Measurements from ENCODE around the gene DGUOK.
A peak's percentile ranks its signal among the peaks of the same experiment; 100 is the strongest.

DGUOK gene

GRCh38 chr2:73896362-73897239 is 30.1 kb upstream of the DGUOK start:
- WGBS, result 69% methylated on average over 14 of the region's 15 CpGs
- peaks cover 16% of the 10 kb centered on the region for H3K79me1 ChIP-seq (replicated peaks; ENCODE audit: low read length, poor library complexity, severe bottlenecking)
- H3K4me1 ChIP-seq (ENCODE audit: control insufficient read depth, insufficient read depth, low read depth, low read length), result peaks cover 26% of the 10 kb centered on the region
- peaks cover 0 to 73% of the 10 kb centered on the region in 2 experiments for H3K27me3 ChIP-seq (ENCODE audit: control insufficient read depth in 1 of 2, insufficient read depth in 1 of 2, low read length in 2 of 2)
- H3K36me3 ChIP-seq (ENCODE audit: control insufficient read depth in 1 of 2, insufficient read depth in 2 of 2, low read depth in 1 of 2, low read length in 2 of 2), result peaks cover 0 to 6% of the 10 kb centered on the region in 2 experiments
- H3K4ac ChIP-seq (ENCODE audit: low read depth in 1 of 2, low read length in 2 of 2), result no peak overlapping the region
- H4K91ac ChIP-seq (ENCODE audit: low read length), result no peak overlapping the region
- peak overlapping the region; percentile 44 for H3K9ac ChIP-seq (ENCODE audit: low read length)
- H3K14ac ChIP-seq (ENCODE audit: low read length in 2 of 2), result no peak overlapping the region
- no peak overlapping the region for H2BK15ac ChIP-seq (ENCODE audit: low read depth, poor library complexity, severe bottlenecking)
- no peak overlapping the region for H2BK12ac ChIP-seq (ENCODE audit: low read length in 2 of 2)
- H3K18ac ChIP-seq (ENCODE audit: low read depth in 1 of 2, low read length in 2 of 2), result no peak overlapping the region
- H3K4me2 ChIP-seq (ENCODE audit: low read length, poor library complexity, severe bottlenecking), result no peak overlapping the region
- H4K8ac ChIP-seq (ENCODE audit: low read length), result no peak overlapping the region
- H2BK120ac ChIP-seq (ENCODE audit: low read depth, low read length), result no peak overlapping the region
- H2BK5ac ChIP-seq (ENCODE audit: low read depth, low read length, poor library complexity, severe bottlenecking), result no peak overlapping the region
- peak; percentile 18 for DNase-seq
- peak overlapping the region; percentile 11 for H3K27ac ChIP-seq (ENCODE audit: low read length, poor library complexity, severe bottlenecking)
- no peak overlapping the region for H3K23ac ChIP-seq (ENCODE audit: low read length in 2 of 2)
- peak overlapping the region in 1 of 2 experiments; percentile 22 for H3K4me3 ChIP-seq (ENCODE audit: insufficient read depth in 1 of 2, low read depth in 1 of 2, low read length in 2 of 2)
- H2AK5ac ChIP-seq (ENCODE audit: low read length, severe bottlenecking), result peak overlapping the region; percentile 34
- H2AFZ ChIP-seq (ENCODE audit: low read depth, low read length), result no peak overlapping the region
- no peaks in the 10 kb centered on the region for H3K9me3 ChIP-seq (ENCODE audit: control insufficient read depth, low read length)

- no peak overlapping the region for H2BK120ac ChIP-seq (ENCODE audit: low read depth, low read length)
- no peak overlapping the region for H4K8ac ChIP-seq (ENCODE audit: low read length)
- no peak overlapping the region for H3K18ac ChIP-seq (ENCODE audit: low read depth in 1 of 2, low read length in 2 of 2)
- no peak overlapping the region for H3K9ac ChIP-seq (ENCODE audit: low read length)
- H2BK15ac ChIP-seq (ENCODE audit: low read depth, poor library complexity, severe bottlenecking), result no peak overlapping the region
- peaks cover 0 to 7% of the 10 kb centered on the region in 2 experiments for H3K36me3 ChIP-seq (ENCODE audit: control insufficient read depth in 1 of 2, insufficient read depth in 2 of 2, low read depth in 1 of 2, low read length in 2 of 2)
- H2AK5ac ChIP-seq (ENCODE audit: low read length, severe bottlenecking), result peak overlapping the region; percentile 70
- no peak overlapping the region for H2AFZ ChIP-seq (ENCODE audit: low read depth, low read length)
- no peak overlapping the region for H4K91ac ChIP-seq (ENCODE audit: low read length)
- WGBS, result 84% methylated on average over 4 of the region's 4 CpGs
- no peak overlapping the region for H3K27ac ChIP-seq (ENCODE audit: low read length, poor library complexity, severe bottlenecking)
- H2BK12ac ChIP-seq (ENCODE audit: low read length in 2 of 2), result no peak overlapping the region
- H3K23ac ChIP-seq (ENCODE audit: low read length in 2 of 2), result no peak overlapping the region
- peaks cover 16% of the 10 kb centered on the region for H3K79me1 ChIP-seq (replicated peaks; ENCODE audit: low read length, poor library complexity, severe bottlenecking)
- H3K4me2 ChIP-seq (ENCODE audit: low read length, poor library complexity, severe bottlenecking), result no peak overlapping the region
- H3K4me3 ChIP-seq (ENCODE audit: insufficient read depth in 1 of 2, low read depth in 1 of 2, low read length in 2 of 2), result peak overlapping the region; percentile 2 to 15
- DNase-seq, result no peak
- H3K4ac ChIP-seq (ENCODE audit: low read depth in 1 of 2, low read length in 2 of 2), result no peak overlapping the region
- H3K27me3 ChIP-seq (ENCODE audit: control insufficient read depth in 1 of 2, insufficient read depth in 1 of 2, low read length in 2 of 2), result peaks cover 0 to 73% of the 10 kb centered on the region in 2 experiments
- H2BK5ac ChIP-seq (ENCODE audit: low read depth, low read length, poor library complexity, severe bottlenecking), result no peak overlapping the region
- no peaks in the 10 kb centered on the region for H3K9me3 ChIP-seq (ENCODE audit: control insufficient read depth, low read length)
- peaks cover 26% of the 10 kb centered on the region for H3K4me1 ChIP-seq (ENCODE audit: control insufficient read depth, insufficient read depth, low read depth, low read length)
- H3K14ac ChIP-seq (ENCODE audit: low read length in 2 of 2), result no peak overlapping the region
These were observed 29.5 kb upstream of the DGUOK start for GRCh38 chr2:73897240-73897583.

DNA sequence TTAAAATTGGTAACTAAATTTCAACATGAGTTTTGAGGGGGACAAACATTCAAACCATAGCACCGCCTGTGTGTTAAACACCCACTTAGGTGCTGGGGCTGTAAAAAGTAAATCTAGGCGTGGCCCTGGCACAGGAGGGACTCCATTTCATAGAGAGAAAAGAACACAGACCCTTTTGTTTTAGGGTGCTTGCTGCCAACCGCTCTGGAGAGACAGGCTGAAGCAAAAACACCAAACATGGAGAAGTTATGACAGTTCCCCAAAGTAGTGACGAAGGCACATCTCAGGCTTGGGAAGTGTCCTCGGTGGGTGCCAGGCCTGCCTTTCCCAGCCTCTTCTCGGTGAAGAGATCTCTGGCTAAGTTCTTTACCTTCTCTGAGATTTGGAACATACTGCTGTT is 28.7 kb upstream of the DGUOK start:
- Histone ChIP-seq H3K23ac (ENCODE audit: low read length in 2 of 2) (no peak overlapping the region), H3K79me1 (replicated peaks; ENCODE audit: low read length, poor library complexity, severe bottlenecking) (peaks cover 16% of the 10 kb centered on the region), H4K91ac (ENCODE audit: low read length) (no peak overlapping the region), H2BK5ac (ENCODE audit: low read depth, low read length, poor library complexity, severe bottlenecking) (no peak overlapping the region), H2BK12ac (ENCODE audit: low read length in 2 of 2) (no peak overlapping the region), H3K4me3 (ENCODE audit: insufficient read depth in 1 of 2, low read depth in 1 of 2, low read length in 2 of 2) (no peak overlapping the region), H3K27me3 (ENCODE audit: control insufficient read depth in 1 of 2, insufficient read depth in 1 of 2, low read length in 2 of 2) (peaks cover 0 to 73% of the 10 kb centered on the region in 2 experiments), H3K36me3 (ENCODE audit: control insufficient read depth in 1 of 2, insufficient read depth in 2 of 2, low read depth in 1 of 2, low read length in 2 of 2) (peaks cover 0 to 12% of the 10 kb centered on the region in 2 experiments), H2AK5ac (ENCODE audit: low read length, severe bottlenecking) (no peak overlapping the region), H3K9ac (ENCODE audit: low read length) (no peak overlapping the region), H2AFZ (ENCODE audit: low read depth, low read length) (no peak overlapping the region), H4K8ac (ENCODE audit: low read length) (no peak overlapping the region), H2BK120ac (ENCODE audit: low read depth, low read length) (no peak overlapping the region), H3K4ac (ENCODE audit: low read depth in 1 of 2, low read length in 2 of 2) (no peak overlapping the region), H3K27ac (ENCODE audit: low read length, poor library complexity, severe bottlenecking) (no peak overlapping the region), H3K9me3 (ENCODE audit: control insufficient read depth, low read length) (no peaks in the 10 kb centered on the region), H3K4me2 (ENCODE audit: low read length, poor library complexity, severe bottlenecking) (no peak overlapping the region), H3K4me1 (ENCODE audit: control insufficient read depth, insufficient read depth, low read depth, low read length) (peaks cover 21% of the 10 kb centered on the region), H2BK15ac (ENCODE audit: low read depth, poor library complexity, severe bottlenecking) (no peak overlapping the region), H3K14ac (ENCODE audit: low read length in 2 of 2) (no peak overlapping the region), H3K18ac (ENCODE audit: low read depth in 1 of 2, low read length in 2 of 2) (no peak overlapping the region)
- 78% methylated on average over 6 of the region's 6 CpGs for WGBS
- DNase-seq, result no peak

GRCh38 chr2:73899801-73900336 is 26.8 kb upstream of the DGUOK start:
- H3K4me1 ChIP-seq (ENCODE audit: control insufficient read depth, insufficient read depth, low read depth, low read length), result peaks cover 10% of the 10 kb centered on the region
- peaks cover 6% of the 10 kb centered on the region for H3K79me1 ChIP-seq (replicated peaks; ENCODE audit: low read length, poor library complexity, severe bottlenecking)
- H2BK5ac ChIP-seq (ENCODE audit: low read depth, low read length, poor library complexity, severe bottlenecking), result no peak overlapping the region
- no peak overlapping the region for H4K8ac ChIP-seq (ENCODE audit: low read length)
- H2BK120ac ChIP-seq (ENCODE audit: low read depth, low read length), result no peak overlapping the region
- H3K4me2 ChIP-seq (ENCODE audit: low read length, poor library complexity, severe bottlenecking), result no peak overlapping the region
- H3K27ac ChIP-seq (ENCODE audit: low read length, poor library complexity, severe bottlenecking), result no peak overlapping the region
- no peak overlapping the region for H4K91ac ChIP-seq (ENCODE audit: low read length)
- H3K23ac ChIP-seq (ENCODE audit: low read length in 2 of 2), result no peak overlapping the region
- H2AK5ac ChIP-seq (ENCODE audit: low read length, severe bottlenecking), result no peak overlapping the region
- no peak overlapping the region for H3K9ac ChIP-seq (ENCODE audit: low read length)
- no peak for DNase-seq
- no peak overlapping the region for H3K4me3 ChIP-seq (ENCODE audit: insufficient read depth in 1 of 2, low read depth in 1 of 2, low read length in 2 of 2)
- peaks cover 0 to 12% of the 10 kb centered on the region in 2 experiments for H3K36me3 ChIP-seq (ENCODE audit: control insufficient read depth in 1 of 2, insufficient read depth in 2 of 2, low read depth in 1 of 2, low read length in 2 of 2)
- no peaks in the 10 kb centered on the region for H3K9me3 ChIP-seq (ENCODE audit: control insufficient read depth, low read length)
- H2BK15ac ChIP-seq (ENCODE audit: low read depth, poor library complexity, severe bottlenecking), result no peak overlapping the region
- H3K27me3 ChIP-seq (ENCODE audit: control insufficient read depth in 1 of 2, insufficient read depth in 1 of 2, low read length in 2 of 2), result peaks cover 0 to 59% of the 10 kb centered on the region in 2 experiments
- H3K14ac ChIP-seq (ENCODE audit: low read length in 2 of 2), result no peak overlapping the region
- no peak overlapping the region for H3K18ac ChIP-seq (ENCODE audit: low read depth in 1 of 2, low read length in 2 of 2)
- H3K4ac ChIP-seq (ENCODE audit: low read depth in 1 of 2, low read length in 2 of 2), result no peak overlapping the region
- no peak overlapping the region for H2AFZ ChIP-seq (ENCODE audit: low read depth, low read length)
- H2BK12ac ChIP-seq (ENCODE audit: low read length in 2 of 2), result no peak overlapping the region
- WGBS, result 94% methylated on average over 7 of the region's 8 CpGs

Data from mesenchymal stem cell (in vitro differentiated cells and primary cell).